NCI-H460 (cell line): Measurements from ENCODE around the gene MTPN. TPM values are rescaled to one million over a fixed set of nuclear protein-coding genes. Genes with fewer than 3 reads are reported as not detected.

Experiments used
- DNase-seq: peaks from one replicate; pipeline ENCODE4 v3.0.0-alpha.2; 2016; ENCODE audit warnings: low read depth; ENCODE audit errors: extremely low read depth
- small RNA-seq, 2 experiments: library from RNA; depleted of rRNA; stranded (forward); fragments of <200 nt; gene quantifications; one replicate each; pipeline ENCODE3, GENCODE V24; 2014
- total RNA-seq: library from RNA; depleted of rRNA; stranded (reverse); fragments of >200 nt; shearing (Covaris generic); gene quantifications from 2 replicates; pipeline ENCODE4 v1.2.3, GENCODE V29; 2014; rRNA removed

MTPN gene
- total RNA-seq, 1 experiment from 2014 or later = 176 TPM

DNA sequence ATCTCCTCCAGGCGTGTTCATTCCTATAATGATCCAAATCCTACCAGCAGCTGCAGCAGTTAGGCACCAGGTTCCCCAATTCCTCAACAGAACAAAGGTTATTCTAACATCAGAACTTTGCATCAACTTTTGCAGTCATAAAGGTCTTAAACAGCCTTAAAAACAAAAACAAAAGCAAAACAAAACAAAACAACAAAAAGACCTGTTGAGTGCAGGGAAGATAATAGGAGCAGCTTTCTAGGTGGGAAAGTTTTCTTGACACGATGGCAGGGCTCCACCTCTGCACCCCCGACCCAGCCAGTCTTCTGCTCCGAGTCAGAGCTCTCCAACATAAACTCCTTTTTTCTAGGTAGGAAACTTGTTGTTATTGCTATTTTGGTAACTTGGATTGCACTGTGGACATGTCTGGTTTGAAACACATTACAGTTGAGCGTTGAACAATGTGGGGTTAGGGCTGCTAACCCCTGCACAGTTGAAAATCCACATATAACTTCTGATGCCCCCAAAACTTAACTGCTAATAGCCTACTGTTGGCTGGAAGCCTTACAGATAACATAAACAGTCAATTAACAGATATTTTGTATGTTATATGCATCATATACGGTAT, 77.6 kb downstream of the MTPN start:
- DNase-seq = no peak

DNA sequence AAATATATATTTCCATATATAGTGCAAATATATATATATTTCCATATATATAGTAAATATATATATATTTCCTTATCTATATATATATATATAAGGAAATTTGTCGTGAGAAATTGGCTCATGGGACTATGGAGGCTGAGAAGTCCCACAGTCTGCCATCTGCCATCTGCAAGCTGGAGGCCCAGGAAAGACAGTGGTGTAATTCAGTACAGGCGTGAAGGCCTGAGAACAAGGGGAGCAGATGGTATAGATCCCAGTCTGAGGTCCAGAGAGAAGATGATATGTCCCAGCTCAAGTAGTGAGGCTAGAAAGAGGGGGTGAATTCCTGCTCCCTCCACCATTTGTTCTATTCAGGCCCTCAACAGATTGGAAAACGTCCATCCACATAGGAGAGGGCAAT, 78.9 kb downstream of the MTPN start:
- DNase-seq = no peak

DNA sequence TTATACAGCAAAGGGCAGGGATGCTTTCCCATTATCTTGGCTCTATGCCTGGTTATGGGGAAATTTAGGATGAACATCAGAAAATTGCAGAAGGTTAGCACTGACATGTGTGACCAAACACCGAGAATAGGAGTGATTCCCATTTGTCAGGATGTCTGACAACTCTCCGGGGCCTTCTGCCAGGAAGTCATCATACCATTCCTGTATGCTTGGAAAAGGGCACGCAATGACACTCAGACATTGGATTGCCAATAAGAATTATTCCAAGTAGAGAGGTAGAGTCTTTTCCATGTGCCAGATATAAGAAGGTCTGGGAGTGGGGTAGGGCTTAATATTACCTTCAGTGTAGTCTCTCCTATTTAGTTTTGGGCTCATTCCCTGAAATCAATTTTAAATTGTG, 82.3 kb downstream of the MTPN start:
- DNase-seq = no peak

DNA sequence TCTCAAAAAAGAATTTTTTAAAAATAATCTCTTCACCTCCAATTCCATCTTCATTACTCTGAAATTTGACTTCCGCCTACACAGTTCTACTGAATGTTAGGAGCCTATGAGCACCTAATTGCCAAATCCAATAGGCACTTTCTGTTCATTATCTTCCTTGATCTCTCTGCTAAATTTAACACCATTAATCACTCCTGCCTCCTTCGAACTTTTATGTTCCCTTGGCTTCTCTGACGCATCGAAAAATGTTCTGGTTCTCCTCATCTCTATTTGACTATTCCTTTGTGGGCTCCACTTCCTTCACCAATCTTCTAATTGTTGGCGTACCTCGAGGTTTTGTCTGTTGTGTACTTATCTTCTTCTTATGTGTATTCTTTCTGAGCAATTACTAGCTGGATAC, 87.3 kb downstream of the MTPN start:
- no peak for DNase-seq

DNA sequence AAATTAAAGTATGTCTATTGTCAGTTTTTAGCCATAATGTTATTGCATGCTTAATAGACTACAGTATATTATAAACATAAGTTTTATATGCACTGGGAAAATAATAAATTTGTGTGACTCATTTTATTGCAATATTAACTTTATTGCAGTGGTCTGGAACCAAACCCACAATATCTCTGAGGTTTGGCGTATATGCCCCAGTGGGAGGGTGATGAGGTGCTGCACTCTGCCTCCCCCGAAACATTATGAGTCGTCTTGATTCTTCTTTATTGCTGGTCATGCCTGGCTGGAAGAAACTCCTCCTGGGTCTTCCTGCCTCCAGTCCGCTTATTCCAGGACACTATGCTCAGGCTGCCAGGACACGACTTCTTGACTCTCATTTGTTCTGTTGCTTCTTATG, 88.4 kb downstream of the MTPN start:
- DNase-seq = no peak

DNA sequence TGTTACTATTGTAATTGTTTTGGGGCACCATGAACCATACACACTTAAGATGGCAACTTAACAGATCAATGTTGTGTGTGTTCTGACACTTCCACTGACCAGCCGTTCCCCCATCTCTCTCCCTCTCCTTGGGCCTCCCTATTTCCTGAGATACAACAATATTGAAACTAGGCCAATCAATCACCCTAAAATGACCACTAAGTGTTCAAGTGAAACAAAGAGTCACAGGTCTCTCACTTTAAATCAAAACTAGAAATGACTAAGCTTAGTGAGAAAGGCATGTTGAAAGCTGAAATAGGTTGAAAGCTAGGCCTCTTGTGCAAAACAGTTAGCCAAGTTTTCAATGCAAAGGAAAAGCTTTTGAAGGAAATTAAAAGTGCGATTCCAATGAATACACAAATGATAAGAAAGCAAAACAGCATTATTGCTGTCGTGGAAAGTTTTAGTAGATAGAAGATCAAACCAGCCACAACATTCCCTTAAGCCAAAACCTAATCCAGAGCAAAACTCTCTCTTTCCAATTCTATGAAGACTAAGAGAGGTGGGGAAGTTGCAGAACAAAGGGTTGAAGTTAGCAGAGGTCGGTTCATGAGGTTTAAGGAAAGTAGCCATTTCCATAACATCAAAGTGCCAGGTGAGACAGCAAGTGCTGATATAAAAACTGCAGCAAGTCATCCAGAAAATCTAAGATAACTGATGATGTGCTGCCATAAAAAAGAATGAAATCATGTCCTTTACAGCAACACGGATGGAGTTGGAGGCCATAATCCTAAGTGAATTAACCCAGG, 90.6 kb downstream of the MTPN start:
- DNase-seq = no peak

DNA sequence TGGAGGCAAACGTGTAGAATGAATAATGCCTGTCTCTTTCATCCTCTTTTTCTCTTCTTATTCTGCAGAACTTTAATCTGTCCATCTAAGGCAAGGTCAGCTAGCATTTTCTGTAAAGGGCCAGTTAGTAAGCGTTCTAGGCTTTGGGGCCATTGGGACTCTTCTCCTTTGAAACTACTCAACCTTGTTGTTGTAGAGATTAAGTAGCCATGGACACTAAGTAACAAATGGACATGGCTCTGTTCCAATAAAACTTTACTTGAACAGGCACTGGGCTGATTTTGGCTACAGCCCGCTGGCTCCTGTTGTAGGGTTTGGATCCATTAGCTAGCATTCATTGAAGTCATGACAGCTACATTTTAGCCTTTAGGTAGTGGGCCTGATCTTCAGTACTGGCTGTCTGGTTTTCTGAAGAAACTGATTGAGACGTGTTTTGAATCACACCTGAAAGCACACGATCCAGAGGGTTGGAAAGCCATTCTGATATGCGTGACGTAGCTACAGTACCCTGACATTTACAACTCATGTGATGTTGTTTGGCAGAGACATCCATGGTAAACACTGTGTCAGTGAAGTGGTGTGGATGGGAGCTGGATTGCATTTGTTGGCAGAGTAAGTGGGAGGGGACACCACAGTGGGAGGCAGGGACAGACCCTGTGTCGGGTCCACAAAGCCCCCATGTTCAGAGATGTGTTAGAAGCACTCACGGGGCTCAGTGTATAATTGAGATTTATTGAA, 92.5 kb downstream of the MTPN start:
- no peak for DNase-seq

DNA sequence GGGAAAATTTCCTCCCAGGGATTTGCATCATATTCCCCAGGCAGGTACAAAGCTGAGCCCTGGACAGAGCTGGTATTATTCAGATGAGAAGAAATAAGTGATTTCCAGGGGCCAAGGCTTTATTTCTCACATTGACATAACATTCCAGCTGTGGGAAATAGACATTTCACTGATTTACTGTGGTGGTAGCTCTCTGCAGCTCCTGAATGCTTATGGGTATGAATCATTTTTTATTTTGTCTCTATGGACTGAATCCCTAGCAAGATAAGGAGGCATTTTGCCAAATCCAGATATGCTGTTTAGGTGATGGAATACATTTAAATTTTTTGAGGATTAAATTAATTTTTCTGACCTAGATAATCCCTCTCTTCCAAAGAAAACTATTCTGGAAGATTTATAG, 97.9 kb downstream of the MTPN start:
- DNase-seq = no peak

DNA sequence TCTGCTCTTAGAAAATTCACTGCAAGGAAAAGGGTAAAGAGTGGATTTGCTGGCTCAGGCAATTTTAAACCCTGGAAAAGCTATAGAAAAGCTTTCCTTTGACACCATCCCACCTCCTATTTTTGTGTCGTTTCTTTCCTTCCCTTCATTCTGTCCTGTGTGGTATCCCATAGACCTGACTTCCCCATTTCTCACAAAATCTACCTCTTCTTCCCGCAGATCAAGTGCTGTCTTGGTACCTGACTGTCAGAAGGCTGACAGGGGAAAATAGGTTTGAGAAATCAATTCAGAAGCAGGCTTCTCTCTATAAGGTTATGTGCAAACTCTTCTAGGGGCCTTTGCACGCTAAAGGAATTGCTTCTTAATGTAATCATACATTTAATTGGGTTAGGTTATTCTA, 98.9 kb downstream of the MTPN start:
- DNase-seq = no peak

DNA sequence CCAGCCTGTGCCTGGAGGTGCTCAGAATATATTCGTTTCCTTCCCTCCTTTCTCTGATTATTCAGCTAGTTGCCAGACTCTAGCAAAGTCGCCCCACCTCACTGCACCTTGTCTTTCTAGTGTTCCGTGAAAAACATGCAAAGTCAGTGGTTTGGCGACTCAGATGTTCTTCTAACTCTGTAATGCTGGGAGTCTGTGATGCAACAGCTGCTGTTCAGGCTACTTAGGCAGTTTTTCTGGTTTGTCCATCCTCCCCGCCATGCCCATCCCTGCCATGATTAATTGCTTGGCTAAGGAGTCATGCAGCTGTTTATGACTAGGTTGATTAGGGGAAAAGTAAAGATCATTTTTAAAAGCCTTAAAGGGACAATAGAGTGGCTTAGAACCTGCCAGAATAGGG, 99.4 kb downstream of the MTPN start:
- DNase-seq = no peak

Small RNA genes lying within 50 kb of the gene (small RNA-seq; reads per million reads assigned to genes)
- gene RNU6-223P = 0 to 0.12 reads per million in 2 experiments

Other genes starting within 250 kb of the MTPN start
- gene SLC13A4, start 249.2 kb downstream of the MTPN start, total RNA-seq = not detected in 2 replicates
- not detected in 2 replicates for gene FAM180A, start 228.5 kb downstream of the MTPN start, total RNA-seq